ENCODE results near the gene GAS1. TPM values are rescaled to one million over a fixed set of nuclear protein-coding genes. Genes with fewer than 3 reads are reported as not detected.

Gene GAS1
- total RNA-seq, 1 experiment from 2014 or later: 0.07 TPM

DNA sequence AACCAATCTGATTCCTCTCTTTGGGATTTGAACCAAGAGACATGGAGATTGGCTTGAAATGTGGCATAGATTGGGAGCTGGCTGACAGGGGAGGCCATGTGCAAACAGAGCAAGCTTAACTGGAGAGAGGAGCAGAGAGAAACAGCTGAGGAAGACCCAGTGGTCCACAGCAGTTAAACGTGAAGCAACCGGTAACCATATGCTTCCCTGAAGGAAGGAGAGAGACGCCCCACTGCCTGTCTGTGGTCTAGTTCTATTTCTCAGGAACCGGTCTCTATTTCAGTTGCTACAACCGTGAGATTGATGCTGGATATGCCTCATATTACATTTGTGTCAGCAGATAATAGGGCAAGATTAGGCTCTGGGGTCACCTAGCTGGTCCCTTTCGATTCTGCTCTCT, 13.6 kb upstream of the GAS1 start:
- RAD21 ChIA-PET (ENCODE audit: low non-redundant PET in 1 of 2, low total read pairs in 2 of 2, uncharacterized antibody in 2 of 2, unreplicated experiment in 2 of 2): no interaction called here
- Histone ChIP-seq H3K4me2 (ENCODE audit: low read length) (no peak overlapping the region), H3K27ac (ENCODE audit: low read depth, low read length) (no peak overlapping the region), H3K79me2 (ENCODE audit: insufficient read depth, low read length) (no peaks in the 10 kb centered on the region), H3K36me3 (ENCODE audit: control insufficient read depth in 1 of 2, insufficient read depth in 2 of 2, low read length in 2 of 2) (no peaks in the 10 kb centered on the region), H3K4me3 (replicated peaks in 1 of 2; ENCODE audit: low read depth in 1 of 2, low read length in 2 of 2) (no peak overlapping the region), H3K9me3 (ENCODE audit: control insufficient read depth in 1 of 2, insufficient read depth in 1 of 2, low read depth in 1 of 2, low read length in 2 of 2) (no peaks in the 10 kb centered on the region), H4K20me1 (ENCODE audit: insufficient read depth) (no peaks in the 10 kb centered on the region), H3K9me2 (ENCODE audit: insufficient read depth) (no peaks in the 10 kb centered on the region), H3K4me1 (ENCODE audit: control insufficient read depth in 1 of 2, insufficient read depth in 2 of 2, low read length in 2 of 2) (no peaks in the 10 kb centered on the region), H2AFZ (ENCODE audit: low read depth, low read length, poor library complexity, severe bottlenecking) (no peak overlapping the region), H3K27me3 (ENCODE audit: insufficient read depth, low read length) (peaks cover 66% of the 10 kb centered on the region), H3K9ac (ENCODE audit: low read length) (no peak overlapping the region)
- CTCF ChIA-PET: no interaction called here
- BruUV-seq (replicated peaks): no TSS peak
- no peak for TF ChIP-seq CBX3 (IDR thresholded peaks at IDR 0.05; ENCODE audit: low read depth)
- TF ChIP-seq, protein P1, sequence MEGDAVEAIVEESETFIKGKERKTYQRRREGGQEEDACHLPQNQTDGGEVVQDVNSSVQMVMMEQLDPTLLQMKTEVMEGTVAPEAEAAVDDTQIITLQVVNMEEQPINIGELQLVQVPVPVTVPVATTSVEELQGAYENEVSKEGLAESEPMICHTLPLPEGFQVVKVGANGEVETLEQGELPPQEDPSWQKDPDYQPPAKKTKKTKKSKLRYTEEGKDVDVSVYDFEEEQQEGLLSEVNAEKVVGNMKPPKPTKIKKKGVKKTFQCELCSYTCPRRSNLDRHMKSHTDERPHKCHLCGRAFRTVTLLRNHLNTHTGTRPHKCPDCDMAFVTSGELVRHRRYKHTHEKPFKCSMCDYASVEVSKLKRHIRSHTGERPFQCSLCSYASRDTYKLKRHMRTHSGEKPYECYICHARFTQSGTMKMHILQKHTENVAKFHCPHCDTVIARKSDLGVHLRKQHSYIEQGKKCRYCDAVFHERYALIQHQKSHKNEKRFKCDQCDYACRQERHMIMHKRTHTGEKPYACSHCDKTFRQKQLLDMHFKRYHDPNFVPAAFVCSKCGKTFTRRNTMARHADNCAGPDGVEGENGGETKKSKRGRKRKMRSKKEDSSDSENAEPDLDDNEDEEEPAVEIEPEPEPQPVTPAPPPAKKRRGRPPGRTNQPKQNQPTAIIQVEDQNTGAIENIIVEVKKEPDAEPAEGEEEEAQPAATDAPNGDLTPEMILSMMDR (IDR thresholded peaks at IDR 0.05 in 2 of 3, conservative IDR thresholded peaks at IDR 0.05 in 1 of 3; ENCODE audit: borderline replicate concordance in 1 of 3, insufficient read depth in 1 of 3, low read depth in 2 of 3, low read length in 2 of 3): no peak
- TF ChIP-seq ZFX (IDR thresholded peaks at IDR 0.05): no peak
- TF ChIP-seq ZNF274 (IDR thresholded peaks at IDR 0.05; ENCODE audit: low read depth, low read length): no peak
- TF ChIP-seq YY1 (IDR thresholded peaks at IDR 0.05; ENCODE audit: extremely low read depth, insufficient replicate concordance, low read depth, low read length): no peak
- DNase-seq (ENCODE audit: low read depth, low spot score): no peak
- POLR2A ChIA-PET: no interaction called here
- ATAC-seq: no peak
- intact Hi-C loops (cut with micrococcal nuclease): no loop called here

DNA sequence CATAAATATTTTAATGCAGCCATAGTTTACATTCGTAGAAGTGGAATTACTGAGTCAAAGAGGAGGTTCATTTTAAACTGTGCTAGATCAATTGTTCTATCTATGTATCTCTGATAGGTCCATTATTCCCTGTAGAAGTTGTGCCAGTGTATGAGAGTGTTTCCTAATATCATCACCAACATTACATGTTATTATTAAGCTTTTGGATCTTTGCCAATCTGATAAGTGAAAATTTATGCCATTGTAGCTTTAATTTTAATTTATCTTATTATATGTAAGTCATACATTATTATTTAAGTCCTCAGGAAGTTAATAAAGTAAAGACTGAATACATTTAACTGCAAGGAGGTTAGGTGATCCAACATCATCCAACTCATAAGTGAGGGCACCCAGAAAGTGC, 10.9 kb upstream of the GAS1 start:
- H3K9ac ChIP-seq (ENCODE audit: low read length): no peak overlapping the region
- no peak overlapping the region for H3K4me2 ChIP-seq (ENCODE audit: low read length)
- POLR2A ChIA-PET: no interaction called here
- intact Hi-C loops (cut with micrococcal nuclease): no loop called here
- H2AFZ ChIP-seq (ENCODE audit: low read depth, low read length, poor library complexity, severe bottlenecking): no peak overlapping the region
- RAD21 ChIA-PET (ENCODE audit: low non-redundant PET in 1 of 2, low total read pairs in 2 of 2, uncharacterized antibody in 2 of 2, unreplicated experiment in 2 of 2): no interaction called here
- no peaks in the 10 kb centered on the region for H3K79me2 ChIP-seq (ENCODE audit: insufficient read depth, low read length)
- H3K4me1 ChIP-seq (ENCODE audit: control insufficient read depth in 1 of 2, insufficient read depth in 2 of 2, low read length in 2 of 2): no peaks in the 10 kb centered on the region
- no peaks in the 10 kb centered on the region for H3K9me3 ChIP-seq (ENCODE audit: control insufficient read depth in 1 of 2, insufficient read depth in 1 of 2, low read depth in 1 of 2, low read length in 2 of 2)
- no peaks in the 10 kb centered on the region for H3K36me3 ChIP-seq (ENCODE audit: control insufficient read depth in 1 of 2, insufficient read depth in 2 of 2, low read length in 2 of 2)
- H4K20me1 ChIP-seq (ENCODE audit: insufficient read depth): no peaks in the 10 kb centered on the region
- CTCF ChIA-PET: interaction anchor here (2.7 kb wide), 1 partner anchor 10 kb away, joined by 11 read pairs; the partner anchor contains the start of gene GAS1
- DNase-seq (ENCODE audit: low read depth, low spot score) (no peak), ATAC-seq (no peak)
- H3K4me3 ChIP-seq (replicated peaks in 1 of 2; ENCODE audit: low read depth in 1 of 2, low read length in 2 of 2): no peak overlapping the region
- H3K27me3 ChIP-seq (ENCODE audit: insufficient read depth, low read length): peaks cover 71% of the 10 kb centered on the region
- TF ChIP-seq, protein P2, sequence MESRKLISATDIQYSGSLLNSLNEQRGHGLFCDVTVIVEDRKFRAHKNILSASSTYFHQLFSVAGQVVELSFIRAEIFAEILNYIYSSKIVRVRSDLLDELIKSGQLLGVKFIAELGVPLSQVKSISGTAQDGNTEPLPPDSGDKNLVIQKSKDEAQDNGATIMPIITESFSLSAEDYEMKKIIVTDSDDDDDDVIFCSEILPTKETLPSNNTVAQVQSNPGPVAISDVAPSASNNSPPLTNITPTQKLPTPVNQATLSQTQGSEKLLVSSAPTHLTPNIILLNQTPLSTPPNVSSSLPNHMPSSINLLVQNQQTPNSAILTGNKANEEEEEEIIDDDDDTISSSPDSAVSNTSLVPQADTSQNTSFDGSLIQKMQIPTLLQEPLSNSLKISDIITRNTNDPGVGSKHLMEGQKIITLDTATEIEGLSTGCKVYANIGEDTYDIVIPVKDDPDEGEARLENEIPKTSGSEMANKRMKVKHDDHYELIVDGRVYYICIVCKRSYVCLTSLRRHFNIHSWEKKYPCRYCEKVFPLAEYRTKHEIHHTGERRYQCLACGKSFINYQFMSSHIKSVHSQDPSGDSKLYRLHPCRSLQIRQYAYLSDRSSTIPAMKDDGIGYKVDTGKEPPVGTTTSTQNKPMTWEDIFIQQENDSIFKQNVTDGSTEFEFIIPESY (IDR thresholded peaks at IDR 0.05; ENCODE audit: extremely low read depth, insufficient replicate concordance, low read length): no peak
- TF ChIP-seq POLR2A (IDR thresholded peaks at IDR 0.05; ENCODE audit: borderline replicate concordance, extremely low read depth, insufficient read depth, insufficient read length) (no peak), POLR2AphosphoS5 (IDR thresholded peaks at IDR 0.05; ENCODE audit: low read depth, low read length) (no peak)
- TF ChIP-seq, protein P3, sequence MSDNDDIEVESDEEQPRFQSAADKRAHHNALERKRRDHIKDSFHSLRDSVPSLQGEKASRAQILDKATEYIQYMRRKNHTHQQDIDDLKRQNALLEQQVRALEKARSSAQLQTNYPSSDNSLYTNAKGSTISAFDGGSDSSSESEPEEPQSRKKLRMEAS (IDR thresholded peaks at IDR 0.05): no peak
- no peaks in the 10 kb centered on the region for H3K9me2 ChIP-seq (ENCODE audit: insufficient read depth)
- BruUV-seq (replicated peaks): no TSS peak
- no peak overlapping the region for H3K27ac ChIP-seq (ENCODE audit: low read depth, low read length)

Measured in HCT116 (cell line).